ENCODE measurements around the gene TMEM273. TPM values are rescaled to one million over a fixed set of nuclear protein-coding genes. Genes with fewer than 3 reads are reported as not detected.
"Not testable (repeated sequence)": the region's sequence is repeated elsewhere in the genome, so short reads cannot be mapped to it uniquely, and the experiment has no call there.

TMEM273 gene
- polyA plus RNA-seq, 12 donors: 4.7 to 10.2 (median 6.6) TPM; not detected in 1

GRCh38 chr10:49207113-49207512 is 18.9 kb upstream of the TMEM273 start:
- DNase-seq: no peak

- no peak for DNase-seq
These were observed 17.0 kb upstream of the TMEM273 start for GRCh38 chr10:49205206-49205605.

GRCh38 chr10:49204119-49204518 is 15.9 kb upstream of the TMEM273 start:
- no peak for DNase-seq

- DNase-seq: no peak
These were observed 14.1 kb upstream of the TMEM273 start for GRCh38 chr10:49202266-49202665.

- no peak for DNase-seq
These were observed 12.7 kb upstream of the TMEM273 start for GRCh38 chr10:49200854-49201253.

GRCh38 chr10:49197171-49197570 is 9.0 kb upstream of the TMEM273 start:
- no peak for DNase-seq

GRCh38 chr10:49195864-49196263 is 7.7 kb upstream of the TMEM273 start:
- not testable (repeated sequence) for DNase-seq

- DNase-seq: no peak
These were observed 6.2 kb upstream of the TMEM273 start for GRCh38 chr10:49194212-49194920.

- DNase-seq: no peak
These were observed 3.2 kb upstream of the TMEM273 start for GRCh38 chr10:49191349-49191748.

- DNase-seq: no peak
These were observed 1.2 kb upstream of the TMEM273 start for GRCh38 chr10:49189422-49189821.

- no peak for DNase-seq
These were observed 1.1 kb downstream of the TMEM273 start for GRCh38 chr10:49187044-49187484.

GRCh38 chr10:49186613-49187012 is 1.6 kb downstream of the TMEM273 start:
- no peak for DNase-seq

- no peak for DNase-seq
These were observed 3.0 kb downstream of the TMEM273 start for GRCh38 chr10:49185213-49185612.

- no peak for DNase-seq
These were observed 3.5 kb downstream of the TMEM273 start for GRCh38 chr10:49184642-49185111.

GRCh38 chr10:49183596-49184542 is 4.3 kb downstream of the TMEM273 start:
- DNase-seq: no peak

- no peak for DNase-seq
These were observed 5.4 kb downstream of the TMEM273 start for GRCh38 chr10:49182776-49183175.

GRCh38 chr10:49180444-49180860 is 7.7 kb downstream of the TMEM273 start:
- no peak for DNase-seq

GRCh38 chr10:49179699-49180443 is 8.3 kb downstream of the TMEM273 start:
- no peak for DNase-seq

GRCh38 chr10:49178489-49179471 is 9.4 kb downstream of the TMEM273 start:
- no peak for DNase-seq
